Panc1 (cell line): Measurements from ENCODE around the gene MCTP1. TPM values are rescaled to one million over a fixed set of nuclear protein-coding genes. Genes with fewer than 3 reads are reported as not detected.

ENCODE experiments used
- ATAC-seq: fragments of 200-7000 bp; cut with Tn5 transposase; 2 replicates; pipeline ENCODE4 v1.9.1; 2020; ENCODE audit warnings: mild to moderate bottlenecking, moderate library complexity
- BruUV-seq: library from RNA; stranded (reverse); fragments of 400-500 nt; replicated peaks from 2 replicates; lab custom pipeline; 2021; lab: Mats Ljungman, UMichigan
- CTCF ChIA-PET: fragments of 300-600 bp; sonication (Branson Sonifier 250); formaldehyde crosslinking; loops from one replicate; lab custom pipeline; 2022; ENCODE audit warnings: antibody characterized with exemption; lab: Charles Lee
- POLR2A ChIA-PET: fragments of 300-600 bp; sonication (Branson Sonifier 250); formaldehyde crosslinking; loops from one replicate; lab custom pipeline; 2022; ENCODE audit warnings: antibody characterized with exemption; lab: Charles Lee
- DNase-seq: peaks from one replicate; pipeline ENCODE4 v3.0.0-alpha.2; 2010; ENCODE audit warnings: low read depth, low spot score
- H3K27ac ChIP-seq: 2 replicates; pipeline ENCODE4 v1.5.1; 2011; ENCODE audit warnings: mild to moderate bottlenecking, low read length, inconsistent platforms
- H3K27me3 ChIP-seq: fragments of 200-500 bp; sonication (Bioruptor generic); 2 replicates; pipeline ENCODE4 v1.6.0; 2014; ENCODE audit warnings: low read length, inconsistent platforms; ENCODE audit not compliant: control insufficient read depth, insufficient read depth
- H3K36me3 ChIP-seq: fragments of 200-500 bp; sonication (Bioruptor generic); 2 replicates; pipeline ENCODE4 v1.5.1; 2014; ENCODE audit warnings: inconsistent platforms, mild to moderate bottlenecking, low read length, moderate library complexity; ENCODE audit not compliant: control insufficient read depth, insufficient read depth
- H3K4me1 ChIP-seq: 2 replicates; pipeline ENCODE4 v1.5.1; 2011; ENCODE audit warnings: inconsistent platforms, mild to moderate bottlenecking, low read length, moderate library complexity; ENCODE audit not compliant: control insufficient read depth, insufficient read depth
- H3K4me3 ChIP-seq, 2 experiments: 2 replicates each; pipeline ENCODE4 v1.5.1; 2011 to 2012; ENCODE audit warnings: low read depth in 2 of 2, low read length in 2 of 2, mild to moderate bottlenecking in 2 of 2, inconsistent platforms in 1 of 2, moderate library complexity in 1 of 2
- H3K9me3 ChIP-seq: fragments of 200-500 bp; sonication (Bioruptor generic); 2 replicates; pipeline ENCODE4 v1.5.1; 2014; ENCODE audit warnings: low read depth, mild to moderate bottlenecking, inconsistent platforms, low read length, moderate library complexity; ENCODE audit not compliant: control insufficient read depth, insufficient read depth
- POLR2AphosphoS5 ChIP-seq: IDR thresholded peaks from 2 replicates; pipeline ENCODE4 v1.6.1; 2012; ENCODE audit warnings: mild to moderate bottlenecking, low read depth, low read length, moderate library complexity
- SIN3A ChIP-seq: IDR thresholded peaks from 2 replicates; pipeline ENCODE4 v1.6.1; 2012; ENCODE audit warnings: low read depth, mild to moderate bottlenecking, low read length, moderate library complexity, borderline replicate concordance; ENCODE audit not compliant: insufficient read depth
- in situ Hi-C: cut with HindIII; loops from 2 replicates; pipeline ENCODE4 v1.10.0; 2016; ENCODE audit warnings: low sequenced_read_pairs, low pct_unique_long_range_greater_than_20kb
- intact Hi-C: fragments of 100-400 bp; cut with micrococcal nuclease; formaldehyde crosslinking; loops from one replicate; pipeline ENCODE4 v1.10.0; 2022; ENCODE audit not compliant: unreplicated experiment
- total RNA-seq: library from RNA; stranded (reverse); gene quantifications from one replicate; pipeline ENCODE4 v1.2.1, GENCODE V29; 2021; ENCODE audit not compliant: unreplicated experiment
- TF ChIP-seq, protein P1 (sequence below): fragments of 450-650 bp; IDR thresholded peaks from 2 replicates; pipeline ENCODE4 v1.5.1; 2017; ENCODE audit warnings: mild to moderate bottlenecking
- TF ChIP-seq, protein P2 (sequence below), 2 experiments: IDR thresholded peaks; 2 replicates each; pipeline ENCODE4 v1.6.1; 2011 to 2012; ENCODE audit warnings: low read depth in 2 of 2, control low read depth in 1 of 2, low read length in 1 of 2, mild to moderate bottlenecking in 1 of 2, moderate library complexity in 1 of 2; ENCODE audit not compliant: insufficient read depth in 1 of 2

Gene MCTP1
- total RNA-seq, 1 experiment from 2014 or later: 39.8 TPM

DNA sequence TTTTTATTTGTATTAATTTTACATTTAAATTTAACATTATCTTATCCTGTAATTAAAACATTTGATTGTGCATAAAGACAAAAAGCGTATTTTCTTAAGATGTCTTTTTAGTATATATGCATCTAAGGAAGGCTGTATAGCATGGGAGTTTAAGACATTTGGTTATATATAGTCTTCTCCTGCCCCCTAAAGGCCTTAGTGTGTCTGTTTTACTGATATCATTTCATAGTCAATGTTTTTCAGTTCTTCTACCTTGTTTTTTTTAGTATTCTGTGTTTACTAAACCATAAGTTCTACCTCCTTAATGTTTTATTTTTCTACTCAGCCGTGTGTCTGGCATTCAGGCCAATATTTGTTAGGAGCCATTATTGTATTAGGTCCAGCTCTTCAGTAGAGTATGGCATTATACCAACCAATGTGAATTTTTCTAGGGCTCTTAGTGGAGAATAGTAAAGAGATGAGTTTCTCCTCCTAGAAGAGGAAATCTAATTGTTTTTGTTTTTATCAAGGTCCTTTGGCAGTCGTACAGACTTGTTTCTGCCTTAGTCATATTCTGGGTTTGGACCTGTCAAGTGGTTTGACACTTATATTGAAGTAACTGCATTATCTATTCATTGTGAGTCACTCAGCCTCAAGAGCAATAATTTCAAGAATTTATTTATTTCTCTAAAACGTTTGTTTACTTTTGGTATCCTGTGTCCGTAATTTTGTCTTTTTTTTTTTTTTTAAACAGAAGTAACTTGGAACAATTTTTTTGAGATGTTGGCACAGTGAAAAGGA, 591.7 kb downstream of the MCTP1 start:
- Histone ChIP-seq H3K36me3 (peaks cover 6% of the 10 kb centered on the region), H3K27ac (no peak overlapping the region), H3K4me1 (no peaks in the 10 kb centered on the region), H3K9me3 (no peaks in the 10 kb centered on the region), H3K27me3 (no peaks in the 10 kb centered on the region), H3K4me3 (no peak overlapping the region)
- ChIA-PET CTCF (interaction anchor here (0.8 to 1.0 kb wide), 2 partner anchors 45 to 168 kb away, joined by 3 to 6 read pairs; no protein-coding TSS in a partner anchor), POLR2A (no interaction called here)
- DNase-seq: peak; percentile 7
- in situ Hi-C loops (no loop called here), intact Hi-C loops (loop anchor here (2.0 to 5.0 kb wide), 2 partner anchors 76 to 168 kb away; partner anchors contain the start of genes KIAA0825 and SLF1)
- TF ChIP-seq, protein P1, sequence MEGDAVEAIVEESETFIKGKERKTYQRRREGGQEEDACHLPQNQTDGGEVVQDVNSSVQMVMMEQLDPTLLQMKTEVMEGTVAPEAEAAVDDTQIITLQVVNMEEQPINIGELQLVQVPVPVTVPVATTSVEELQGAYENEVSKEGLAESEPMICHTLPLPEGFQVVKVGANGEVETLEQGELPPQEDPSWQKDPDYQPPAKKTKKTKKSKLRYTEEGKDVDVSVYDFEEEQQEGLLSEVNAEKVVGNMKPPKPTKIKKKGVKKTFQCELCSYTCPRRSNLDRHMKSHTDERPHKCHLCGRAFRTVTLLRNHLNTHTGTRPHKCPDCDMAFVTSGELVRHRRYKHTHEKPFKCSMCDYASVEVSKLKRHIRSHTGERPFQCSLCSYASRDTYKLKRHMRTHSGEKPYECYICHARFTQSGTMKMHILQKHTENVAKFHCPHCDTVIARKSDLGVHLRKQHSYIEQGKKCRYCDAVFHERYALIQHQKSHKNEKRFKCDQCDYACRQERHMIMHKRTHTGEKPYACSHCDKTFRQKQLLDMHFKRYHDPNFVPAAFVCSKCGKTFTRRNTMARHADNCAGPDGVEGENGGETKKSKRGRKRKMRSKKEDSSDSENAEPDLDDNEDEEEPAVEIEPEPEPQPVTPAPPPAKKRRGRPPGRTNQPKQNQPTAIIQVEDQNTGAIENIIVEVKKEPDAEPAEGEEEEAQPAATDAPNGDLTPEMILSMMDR: peak; percentile 44; the same call in 1 of the 2 replicates
- no peak for TF ChIP-seq SIN3A
- TF ChIP-seq, protein P2, sequence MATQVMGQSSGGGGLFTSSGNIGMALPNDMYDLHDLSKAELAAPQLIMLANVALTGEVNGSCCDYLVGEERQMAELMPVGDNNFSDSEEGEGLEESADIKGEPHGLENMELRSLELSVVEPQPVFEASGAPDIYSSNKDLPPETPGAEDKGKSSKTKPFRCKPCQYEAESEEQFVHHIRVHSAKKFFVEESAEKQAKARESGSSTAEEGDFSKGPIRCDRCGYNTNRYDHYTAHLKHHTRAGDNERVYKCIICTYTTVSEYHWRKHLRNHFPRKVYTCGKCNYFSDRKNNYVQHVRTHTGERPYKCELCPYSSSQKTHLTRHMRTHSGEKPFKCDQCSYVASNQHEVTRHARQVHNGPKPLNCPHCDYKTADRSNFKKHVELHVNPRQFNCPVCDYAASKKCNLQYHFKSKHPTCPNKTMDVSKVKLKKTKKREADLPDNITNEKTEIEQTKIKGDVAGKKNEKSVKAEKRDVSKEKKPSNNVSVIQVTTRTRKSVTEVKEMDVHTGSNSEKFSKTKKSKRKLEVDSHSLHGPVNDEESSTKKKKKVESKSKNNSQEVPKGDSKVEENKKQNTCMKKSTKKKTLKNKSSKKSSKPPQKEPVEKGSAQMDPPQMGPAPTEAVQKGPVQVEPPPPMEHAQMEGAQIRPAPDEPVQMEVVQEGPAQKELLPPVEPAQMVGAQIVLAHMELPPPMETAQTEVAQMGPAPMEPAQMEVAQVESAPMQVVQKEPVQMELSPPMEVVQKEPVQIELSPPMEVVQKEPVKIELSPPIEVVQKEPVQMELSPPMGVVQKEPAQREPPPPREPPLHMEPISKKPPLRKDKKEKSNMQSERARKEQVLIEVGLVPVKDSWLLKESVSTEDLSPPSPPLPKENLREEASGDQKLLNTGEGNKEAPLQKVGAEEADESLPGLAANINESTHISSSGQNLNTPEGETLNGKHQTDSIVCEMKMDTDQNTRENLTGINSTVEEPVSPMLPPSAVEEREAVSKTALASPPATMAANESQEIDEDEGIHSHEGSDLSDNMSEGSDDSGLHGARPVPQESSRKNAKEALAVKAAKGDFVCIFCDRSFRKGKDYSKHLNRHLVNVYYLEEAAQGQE (IDR thresholded peaks at IDR 0.05; ENCODE audit: insufficient read depth in 1 of 2, low read depth in 2 of 2, low read length in 1 of 2): no peak
- no TSS peak for BruUV-seq
- peak; percentile 77 for ATAC-seq

DNA sequence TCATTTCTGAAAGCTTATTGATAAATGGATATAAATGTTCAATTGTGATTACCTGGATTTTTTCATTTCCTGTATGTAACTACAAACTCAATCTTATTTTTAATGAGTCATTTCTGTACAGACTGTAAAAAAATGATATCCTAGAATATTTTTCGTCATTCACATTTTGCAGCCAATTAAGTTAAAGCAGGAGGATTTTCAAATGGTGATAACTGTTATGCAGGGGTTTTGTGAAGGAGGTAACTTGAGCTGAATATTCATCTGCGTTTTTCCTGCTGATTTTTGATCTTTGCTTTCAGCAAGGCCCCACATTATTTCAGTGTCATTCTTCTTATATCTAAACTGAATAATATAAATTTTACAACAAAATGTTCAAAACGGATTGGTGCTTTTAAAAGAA, 592.3 kb downstream of the MCTP1 start:
- no peak for ATAC-seq
- H3K4me3 ChIP-seq: no peak overlapping the region
- peaks cover 6% of the 10 kb centered on the region for H3K36me3 ChIP-seq
- in situ Hi-C loops: no loop called here
- DNase-seq: no peak
- H3K4me1 ChIP-seq: no peaks in the 10 kb centered on the region
- no peak overlapping the region for H3K27ac ChIP-seq
- ChIA-PET CTCF (interaction anchor here (0.8 to 1.0 kb wide), 2 partner anchors 46 to 168 kb away, joined by 3 to 6 read pairs; no protein-coding TSS in a partner anchor), POLR2A (no interaction called here)
- intact Hi-C loops: loop anchor here (2.0 to 5.0 kb wide), 2 partner anchors 75 to 168 kb away; partner anchors contain the start of genes KIAA0825 and SLF1
- TF ChIP-seq, protein P2 (IDR thresholded peaks at IDR 0.05; ENCODE audit: insufficient read depth in 1 of 2, low read depth in 2 of 2, low read length in 1 of 2): no peak
- no peak for TF ChIP-seq POLR2AphosphoS5
- TF ChIP-seq, protein P1: no peak
- BruUV-seq: no TSS peak
- no peaks in the 10 kb centered on the region for H3K9me3 ChIP-seq
- H3K27me3 ChIP-seq: no peaks in the 10 kb centered on the region
